ENCODE results near the gene TSPAN16. TPM values are rescaled to one million over a fixed set of nuclear protein-coding genes. Genes with fewer than 3 reads are reported as not detected.

Gene TSPAN16
- total and polyA plus RNA-seq, 2 of the 13 experiments (the other 11 are each of a cell fraction or from before 2014, with no cell fraction given), result not detected

GRCh38 chr19:11324079-11324661 is 28.2 kb downstream of the TSPAN16 start (continued):
- TF ChIP-seq LRRFIP1 (CRISPR knock-in tag; conservative IDR thresholded peaks at IDR 0.05) (no peak), EP300 (IDR thresholded peaks at IDR 0.05; ENCODE audit: low read depth in 2 of 2, low read length in 2 of 2) (peak; percentile 15 to 72; a peak in 2 of 4 replicates), EP300 (CRISPR knock-in tag; IDR thresholded peaks at IDR 0.05; ENCODE audit: borderline replicate concordance) (peak; percentile 25; the same call in 1 of the 2 replicates), ZNF567 (CRISPR knock-in tag; IDR thresholded peaks at IDR 0.05; ENCODE audit: borderline replicate concordance) (no peak), ZNF3 (CRISPR knock-in tag; IDR thresholded peaks at IDR 0.05) (0 out of 2 replicates have a peak, but pooled peaks have one; percentile 55), ZKSCAN5 (CRISPR knock-in tag; IDR thresholded peaks at IDR 0.05) (no peak), ATM (IDR thresholded peaks at IDR 0.05; ENCODE audit: borderline replicate concordance) (no peak), TRAFD1 (CRISPR knock-in tag; IDR thresholded peaks at IDR 0.05; ENCODE audit: borderline replicate concordance) (no peak), ZNF570 (CRISPR knock-in tag; IDR thresholded peaks at IDR 0.05; ENCODE audit: borderline replicate concordance) (no peak), ZSCAN21 (CRISPR knock-in tag; IDR thresholded peaks at IDR 0.05; ENCODE audit: borderline replicate concordance) (no peak), NFYC (CRISPR knock-in tag; IDR thresholded peaks at IDR 0.05) (peak; percentile 36; the same call in 1 of the 2 replicates), KDM1A (CRISPR knock-in tag; IDR thresholded peaks at IDR 0.05) (peak; percentile 15; the same call in 1 of the 2 replicates), ZNF468 (CRISPR knock-in tag; IDR thresholded peaks at IDR 0.05) (no peak), CAMTA2 (CRISPR knock-in tag; IDR thresholded peaks at IDR 0.05; ENCODE audit: borderline replicate concordance) (no peak), ZBTB20 (CRISPR knock-in tag; IDR thresholded peaks at IDR 0.05; ENCODE audit: borderline replicate concordance, low read depth) (no peak), AGO2 (optimal IDR thresholded peaks at IDR 0.05; ENCODE audit: low read depth, low read length) (no peak), ZNF576 (CRISPR knock-in tag; IDR thresholded peaks at IDR 0.05) (no peak), HOXA9 (CRISPR knock-in tag; IDR thresholded peaks at IDR 0.05; ENCODE audit: borderline replicate concordance) (no peak), ZNF264 (CRISPR knock-in tag; IDR thresholded peaks at IDR 0.05) (0 out of 2 replicates have a peak, but pooled peaks have one; percentile 37), NFE2 (CRISPR knock-in tag; IDR thresholded peaks at IDR 0.05) (no peak), CEBPG (CRISPR knock-in tag; IDR thresholded peaks at IDR 0.05) (peak; percentile 97), FOXA3 (CRISPR knock-in tag; IDR thresholded peaks at IDR 0.05) (peak; percentile 59), ZNF160 (CRISPR knock-in tag; IDR thresholded peaks at IDR 0.05) (no peak), IKZF1 (IDR thresholded peaks at IDR 0.05) (no peak), TAF1 (CRISPR knock-in tag; IDR thresholded peaks at IDR 0.05) (no peak), ZNF800 (CRISPR knock-in tag; IDR thresholded peaks at IDR 0.05) (peak; percentile 49; the same call in 1 of the 2 replicates)
